Pulmonary artery endothelial cell (primary cell): Measurements from ENCODE around the gene GMCL2. TPM values are rescaled to one million over a fixed set of nuclear protein-coding genes. Genes with fewer than 3 reads are reported as not detected.

Experiments used
- DNase-seq: peaks from one replicate; pipeline ENCODE4 v3.0.0-alpha.2; 2011; ENCODE audit warnings: low read depth, low spot score
- total RNA-seq: library from RNA; depleted of rRNA; stranded (reverse); fragments of >200 nt; gene quantifications from 2 replicates; pipeline ENCODE4 v1.2.3, GENCODE V29; 2014

Gene GMCL2
- total RNA-seq, 1 donor from 2014 or later, result not detected

DNA sequence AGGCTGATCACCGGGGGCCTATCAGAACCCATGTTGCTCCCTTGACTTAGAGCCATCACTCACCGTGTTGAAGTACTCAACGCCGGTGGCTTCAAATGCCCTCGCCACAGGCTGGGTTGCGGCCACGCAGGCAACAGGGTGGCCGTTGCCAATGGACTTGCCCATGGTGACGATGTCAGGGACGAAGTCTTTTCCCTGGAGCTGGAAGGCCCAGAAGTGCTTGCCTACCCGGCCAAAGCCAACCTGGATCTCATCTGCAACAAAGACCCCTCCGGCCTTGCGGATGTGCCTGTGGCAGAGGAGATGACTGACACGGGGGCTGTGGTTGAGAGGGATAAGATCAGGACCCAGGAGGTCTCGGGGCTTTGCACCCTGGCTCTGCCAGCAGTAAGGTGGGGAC is 35.1 kb upstream of the GMCL2 start:
- no peak for DNase-seq

DNA sequence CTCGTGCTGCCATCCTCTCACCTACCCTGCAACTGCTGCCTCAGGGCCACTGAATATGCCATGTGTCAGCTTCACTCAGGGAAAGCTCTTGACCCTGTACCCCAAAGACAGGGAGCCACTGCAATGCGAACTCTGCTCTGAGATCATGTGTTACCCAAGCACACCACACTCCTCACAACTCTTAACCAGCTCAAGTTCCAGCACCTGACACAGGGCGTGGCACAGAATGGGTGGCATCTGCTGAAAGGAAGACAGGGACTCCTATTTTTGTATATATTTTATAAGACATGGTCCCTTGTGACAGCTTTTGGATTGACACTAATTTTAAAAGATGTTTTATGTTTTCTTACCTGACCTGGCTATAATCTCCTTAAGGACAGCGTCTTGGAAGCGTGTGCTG is 34.7 kb upstream of the GMCL2 start:
- no peak for DNase-seq

DNA sequence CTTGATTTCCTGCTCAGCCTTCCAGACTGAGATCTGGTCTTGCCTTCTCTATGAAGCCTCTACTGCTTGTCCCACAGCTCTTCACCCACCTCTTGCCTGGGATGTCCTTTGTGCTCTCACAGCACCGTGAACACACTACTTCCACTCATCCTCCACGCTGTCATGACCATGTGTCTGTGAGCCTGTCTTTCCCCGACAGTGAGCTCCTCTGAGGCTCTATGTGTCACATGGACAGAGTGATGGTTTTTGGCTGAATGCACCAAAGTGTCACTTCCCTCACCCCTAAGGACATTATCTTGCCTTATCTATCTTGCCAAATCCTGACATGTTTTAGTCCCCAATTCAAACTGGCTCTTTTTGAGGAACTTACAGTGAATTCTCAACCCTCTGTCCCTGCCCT is 34.1 kb upstream of the GMCL2 start:
- DNase-seq, result no peak

DNA sequence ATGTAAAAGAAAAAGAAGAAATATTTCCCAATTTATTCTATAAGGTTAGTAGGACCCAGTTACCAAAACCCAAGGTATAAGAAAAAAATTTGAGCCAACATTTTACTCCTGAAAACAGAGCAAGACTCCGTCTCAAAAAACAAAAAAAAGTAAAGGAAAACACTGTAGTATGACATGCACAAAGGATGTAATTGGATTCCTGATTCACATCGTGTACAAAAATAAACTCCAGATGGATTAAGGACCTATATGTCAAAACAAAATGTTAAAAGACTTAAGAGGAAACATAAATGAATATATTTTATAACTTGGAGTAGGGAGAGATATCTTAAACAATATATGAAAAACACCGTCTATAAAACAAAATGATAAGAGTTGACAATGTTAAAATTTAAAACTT is 31.7 kb upstream of the GMCL2 start:
- DNase-seq, result no peak

DNA sequence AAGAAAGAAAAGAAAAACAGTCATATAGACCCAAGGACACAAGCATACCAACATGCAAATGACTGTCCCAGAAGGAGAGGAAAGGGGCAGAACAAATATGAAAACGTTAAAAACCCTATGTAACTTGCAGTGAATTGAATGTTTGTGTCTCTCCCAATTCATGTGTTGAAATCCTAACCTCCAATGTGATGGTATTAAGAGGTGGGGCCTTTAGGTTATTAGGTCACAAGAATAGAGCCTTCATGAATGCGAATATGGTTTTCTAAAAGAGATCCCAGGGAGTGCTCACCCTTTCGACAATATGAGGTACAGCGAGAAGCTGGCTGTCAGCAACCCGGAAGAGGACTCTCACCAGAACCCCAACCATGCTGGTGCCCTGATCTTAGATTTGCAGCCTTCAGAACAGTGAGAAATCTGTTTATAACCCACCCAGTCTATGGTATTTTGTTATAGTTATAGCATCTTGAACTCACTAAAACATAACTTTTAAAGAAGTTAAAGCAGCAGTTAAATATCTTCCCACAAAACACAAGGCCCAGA is 31.1 kb upstream of the GMCL2 start:
- no peak for DNase-seq

DNA sequence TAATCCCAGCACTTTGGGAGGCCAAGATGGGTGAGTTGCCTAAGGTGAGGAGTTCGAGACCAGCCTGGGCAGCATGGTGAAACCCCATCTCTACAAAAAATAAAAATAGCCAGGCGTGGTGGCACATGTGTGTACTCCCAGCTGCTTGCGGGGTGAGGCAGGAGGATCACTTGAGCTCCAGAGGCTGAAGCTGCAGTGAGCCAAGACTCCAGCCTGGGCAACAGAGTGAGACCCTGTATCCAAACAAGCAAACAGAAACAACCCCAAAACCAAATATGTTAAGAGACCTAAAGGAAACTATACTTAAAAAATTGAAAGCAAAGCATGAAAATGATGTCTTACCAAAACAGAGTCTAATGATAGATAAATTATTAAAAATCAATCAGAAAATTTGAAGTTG is 29.6 kb upstream of the GMCL2 start:
- no peak for DNase-seq

DNA sequence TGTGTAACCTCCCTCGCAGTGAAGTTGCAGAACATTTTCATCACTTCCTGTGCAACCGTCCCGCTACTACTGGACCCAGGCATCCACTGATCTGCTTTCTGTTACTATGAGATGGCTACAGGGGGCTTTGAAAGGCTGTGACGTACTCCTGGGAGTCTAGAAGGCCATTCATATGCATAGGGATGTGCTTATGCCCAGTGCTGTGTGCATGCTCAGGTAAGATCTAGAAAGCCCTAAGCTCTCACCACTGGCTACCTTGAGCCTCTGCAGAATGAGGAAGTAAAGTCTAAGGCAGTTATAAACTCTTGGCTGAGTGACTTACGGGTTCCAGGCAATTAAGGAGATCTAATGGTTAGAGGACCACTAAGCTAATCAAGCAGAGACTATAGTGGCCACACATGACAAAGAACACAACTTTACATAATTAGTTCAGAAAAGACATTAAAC is 28.9 kb upstream of the GMCL2 start:
- DNase-seq, result no peak

DNA sequence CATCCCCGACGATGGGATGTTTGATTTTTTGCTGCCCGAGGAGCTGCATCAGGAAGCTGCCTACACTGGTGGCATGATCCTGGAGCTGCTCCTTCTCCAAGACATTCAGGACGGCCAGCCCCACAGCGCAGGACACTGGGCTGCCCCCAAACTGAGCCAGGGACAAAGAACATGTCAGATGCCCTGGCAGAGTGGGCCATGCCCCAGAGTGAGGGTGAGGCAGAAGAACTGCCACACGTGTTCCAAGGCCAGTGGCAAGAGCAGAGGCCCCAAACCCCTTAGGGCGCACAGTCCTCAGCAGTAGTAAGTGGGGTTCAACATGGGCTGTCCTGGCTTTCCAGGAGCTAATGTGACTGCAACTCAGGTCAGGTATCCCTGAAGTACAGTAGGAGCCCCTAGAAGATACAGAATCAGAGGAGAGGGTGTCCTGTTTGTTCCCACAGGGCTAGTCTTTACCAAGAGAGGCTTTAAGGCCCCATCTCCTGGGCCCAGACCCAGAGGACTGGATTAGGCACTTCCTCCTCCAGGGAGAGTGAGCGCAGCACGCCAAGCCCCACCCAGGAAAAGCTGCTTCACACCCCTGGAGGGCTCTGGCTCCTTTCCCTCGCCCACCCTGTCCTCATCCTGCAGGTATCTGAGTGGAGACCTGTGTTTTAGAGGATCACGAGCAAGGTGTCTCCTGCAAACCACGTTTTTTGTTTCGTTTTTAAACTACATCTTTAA is 28.3 kb upstream of the GMCL2 start:
- DNase-seq, result no peak

DNA sequence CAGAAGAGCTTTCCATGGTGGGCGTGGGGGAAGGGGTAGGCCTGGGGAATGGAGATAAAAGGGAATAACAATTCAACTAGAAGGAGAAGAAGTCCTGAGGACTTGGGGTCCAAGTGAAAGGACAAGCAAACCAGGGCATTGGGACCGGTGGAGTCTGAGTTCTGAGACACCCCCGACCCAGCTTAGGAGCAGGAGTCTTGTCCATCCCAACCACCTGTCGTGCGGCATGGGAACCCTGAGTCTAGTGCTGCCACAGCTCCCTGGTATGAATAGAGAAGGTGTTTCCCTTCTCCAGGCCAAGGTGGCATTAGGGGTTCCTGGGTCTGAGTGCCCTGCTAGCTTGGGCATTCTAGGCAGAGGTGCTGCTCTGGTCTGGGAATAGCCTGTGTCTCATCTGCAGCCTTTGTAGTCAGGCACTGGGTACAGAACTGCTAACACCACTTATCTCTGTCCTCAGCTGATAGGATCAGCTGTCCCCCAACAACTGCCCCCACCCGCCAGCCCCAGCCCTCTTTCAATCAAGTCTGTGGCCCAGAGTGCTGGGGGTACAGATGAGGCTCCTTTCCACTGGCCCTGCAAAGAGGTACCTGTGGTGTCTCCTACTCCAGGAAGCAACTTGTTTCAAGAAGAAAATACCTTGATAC is 27.1 kb upstream of the GMCL2 start:
- no peak for DNase-seq

DNA sequence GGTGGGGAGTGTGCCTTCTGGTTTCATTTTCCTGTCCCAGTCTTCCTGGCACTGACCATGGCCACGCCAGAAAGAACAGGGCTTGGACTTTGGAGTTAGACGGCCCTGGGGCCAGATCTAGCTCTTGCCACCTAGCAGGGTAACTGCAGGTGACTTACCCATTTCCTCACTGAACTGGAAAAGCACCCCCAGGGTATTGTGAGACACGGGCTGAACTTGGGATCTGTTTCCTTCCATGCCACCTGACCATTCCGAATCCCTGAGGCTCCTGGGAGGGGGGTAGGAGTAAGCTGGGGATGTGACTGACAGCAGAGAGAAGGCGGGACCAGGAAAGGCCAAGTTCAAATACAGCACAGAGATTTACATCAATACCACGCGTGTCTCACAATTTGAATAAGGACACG is 26.6 kb upstream of the GMCL2 start:
- DNase-seq, result no peak

DNA sequence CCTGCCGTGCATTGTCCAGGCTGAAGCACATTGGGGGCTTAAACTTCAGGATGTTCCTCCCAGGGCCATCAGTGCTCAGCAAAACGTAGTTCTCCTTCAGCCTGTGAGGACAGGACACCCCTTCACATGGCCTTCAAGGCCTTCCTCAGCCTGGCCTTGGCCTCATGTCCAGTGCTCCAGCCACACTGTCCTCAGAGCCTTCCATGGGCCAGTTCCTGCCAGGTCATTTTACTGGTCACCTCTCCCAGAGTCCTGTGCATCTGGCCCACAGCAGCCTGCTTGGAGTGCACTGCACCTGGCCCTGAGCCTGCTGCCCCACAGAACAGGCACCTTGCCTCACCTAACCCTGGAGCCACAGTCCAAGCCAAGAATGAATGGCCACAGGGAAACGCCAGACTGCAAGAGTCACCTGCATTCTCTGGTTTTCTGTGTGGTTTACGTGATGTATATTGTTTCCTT is 25.9 kb upstream of the GMCL2 start:
- DNase-seq, result no peak

DNA sequence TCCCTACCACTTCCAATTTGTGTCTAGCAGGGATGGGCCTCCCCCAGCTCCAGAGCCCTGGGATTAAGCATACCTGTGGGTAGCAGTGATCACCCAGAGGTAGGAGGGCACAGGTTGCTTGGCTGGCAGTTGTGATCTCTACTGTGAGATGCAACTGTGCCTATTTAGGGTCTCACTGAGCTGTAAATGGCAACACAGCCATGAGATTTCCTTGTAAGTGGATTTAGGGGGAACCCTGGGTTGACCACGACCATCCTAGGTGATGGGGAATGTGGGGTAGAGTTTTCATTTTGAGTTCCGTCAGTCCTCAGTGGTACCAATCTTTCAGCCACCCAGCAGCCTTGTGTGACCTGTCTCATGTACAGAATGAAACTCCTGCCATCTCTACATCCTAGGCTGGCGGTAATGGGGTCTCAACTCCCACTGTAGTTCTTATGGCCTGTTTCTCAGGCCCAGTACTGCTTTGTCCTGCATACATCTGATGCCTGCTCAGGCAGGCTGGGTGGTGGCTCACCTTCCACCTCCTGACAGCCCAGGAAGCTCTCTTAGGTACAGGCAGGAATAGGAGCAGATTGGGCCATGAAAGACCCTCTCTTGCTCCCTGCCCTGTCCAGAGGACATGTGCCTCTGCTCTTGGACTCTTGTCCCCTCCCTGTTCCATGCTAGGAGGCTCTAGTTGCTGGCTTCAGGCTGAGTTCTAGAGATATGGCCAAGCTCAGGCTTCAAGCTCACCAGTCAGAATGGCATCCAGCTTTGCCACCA is 25.3 kb upstream of the GMCL2 start:
- no peak for DNase-seq

DNA sequence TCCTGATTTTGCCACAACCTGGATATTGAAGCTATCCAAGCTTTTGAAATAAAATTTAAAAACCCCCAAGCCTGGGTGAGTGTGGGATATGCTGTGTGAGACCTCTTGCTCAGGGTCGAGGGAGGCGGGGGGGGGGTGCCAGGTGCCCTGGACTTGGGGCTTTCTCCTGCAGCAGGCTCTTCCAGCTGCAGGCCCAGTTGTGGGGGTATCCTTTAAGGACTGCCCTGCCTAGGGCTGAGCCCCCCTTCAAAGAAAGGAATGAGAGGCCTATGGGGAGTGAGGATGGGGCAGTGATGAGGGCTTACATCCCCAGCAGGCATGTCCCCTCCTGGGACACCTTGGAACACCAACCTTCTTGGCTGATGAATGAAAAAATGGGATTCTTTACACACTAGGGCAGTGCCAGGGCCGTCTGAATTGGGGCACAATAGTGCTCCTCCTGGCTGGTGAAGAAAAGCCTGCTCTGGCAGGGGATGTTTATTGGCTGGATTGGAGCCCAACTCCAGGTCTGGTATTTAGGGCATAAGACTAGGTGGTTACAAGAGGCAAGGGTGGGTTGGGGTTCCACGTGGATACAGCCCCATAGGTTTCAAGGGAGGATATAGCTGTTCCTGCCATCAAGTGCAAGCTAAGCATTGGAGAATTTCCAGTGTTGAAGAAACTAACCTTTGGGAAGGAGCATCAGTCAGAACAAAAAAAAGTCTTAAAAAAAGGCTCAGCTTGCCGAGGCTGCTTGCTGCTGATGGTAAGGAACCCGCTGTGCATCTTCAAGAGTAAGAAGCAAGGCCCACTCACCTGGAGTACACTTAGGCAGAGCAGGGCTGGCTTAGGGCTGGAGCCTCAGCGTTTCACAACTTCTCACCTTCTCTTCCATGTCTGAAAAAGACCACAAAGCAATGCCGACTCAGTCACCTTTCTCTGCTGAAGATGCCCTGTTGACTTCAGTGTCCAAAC is 24.2 kb upstream of the GMCL2 start:
- DNase-seq, result no peak

DNA sequence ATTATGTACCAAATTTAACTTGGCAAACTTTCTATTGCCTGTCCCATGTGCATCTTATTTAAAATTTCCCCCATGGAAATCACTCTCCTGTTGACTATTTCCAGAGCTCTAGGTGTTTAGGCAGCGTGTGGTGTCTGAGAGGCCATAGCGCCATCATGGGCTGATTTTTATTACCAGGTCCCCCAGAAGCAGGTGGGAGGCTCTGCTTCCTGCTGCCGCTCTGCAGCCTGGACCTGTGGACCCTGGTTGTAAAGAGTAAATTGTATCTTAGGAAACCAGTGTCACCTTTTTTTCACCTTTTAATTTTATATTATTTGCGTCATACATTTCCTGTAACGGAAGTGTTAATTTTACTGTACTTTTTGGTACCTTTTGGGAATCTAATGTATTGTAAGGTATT is 23.5 kb upstream of the GMCL2 start:
- DNase-seq, result no peak

DNA sequence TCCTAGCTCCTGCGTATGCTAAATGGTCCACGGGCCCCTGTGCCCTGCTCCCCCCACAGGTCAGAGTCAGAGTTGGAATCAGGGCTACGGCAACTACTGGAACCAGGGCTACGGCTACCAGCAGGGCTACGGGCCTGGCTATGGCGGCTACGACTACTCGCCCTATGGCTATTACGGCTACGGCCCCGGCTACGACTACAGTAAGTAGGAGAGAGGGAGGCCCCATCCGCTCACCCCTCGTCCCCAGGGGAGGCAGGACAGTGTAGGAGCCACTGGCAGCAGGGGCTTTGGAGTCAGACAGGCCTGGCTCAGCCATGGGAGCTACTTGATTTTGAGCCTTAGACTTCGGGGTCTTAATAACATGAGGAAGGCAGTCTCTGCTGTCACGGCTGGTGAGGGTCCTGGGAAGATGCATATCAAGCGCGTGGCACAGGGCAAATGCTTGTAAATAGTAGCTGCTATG is 22.9 kb upstream of the GMCL2 start:
- no peak for DNase-seq

DNA sequence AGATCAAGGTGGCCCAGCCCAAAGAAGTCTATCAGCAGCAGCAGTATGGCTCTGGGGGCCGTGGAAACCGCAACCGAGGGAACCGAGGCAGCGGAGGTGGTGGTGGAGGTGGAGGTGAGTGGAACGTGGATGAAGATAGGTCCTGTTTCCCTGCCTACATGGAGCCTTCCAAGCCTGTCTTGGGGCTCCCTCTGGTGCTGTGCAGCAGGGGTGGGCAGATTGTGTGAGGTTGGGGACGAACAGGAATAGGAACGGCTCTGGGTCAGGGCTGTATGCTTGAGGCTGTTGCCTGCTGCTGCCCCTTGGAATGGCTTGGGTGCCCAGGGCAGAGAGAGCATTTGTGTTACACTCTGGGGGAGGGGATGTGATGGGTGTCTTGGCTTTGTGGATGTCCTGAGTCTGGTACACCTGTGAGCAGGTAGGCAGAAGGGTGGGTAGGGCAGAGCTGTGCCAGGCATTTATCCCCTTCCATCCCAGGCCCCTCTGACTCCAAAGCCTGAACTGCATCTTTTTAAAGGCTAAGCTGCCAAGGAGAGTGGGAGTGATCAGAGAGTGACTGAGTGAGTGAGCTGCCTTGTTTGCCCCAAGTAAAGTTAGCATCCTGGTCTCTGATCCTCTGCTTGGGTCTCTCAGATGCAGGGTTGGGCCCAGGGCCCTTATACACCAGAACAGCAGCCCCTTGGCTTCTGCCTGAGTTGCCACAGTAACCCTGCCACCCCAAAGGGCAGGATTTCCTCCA is 22.3 kb upstream of the GMCL2 start:
- no peak for DNase-seq

DNA sequence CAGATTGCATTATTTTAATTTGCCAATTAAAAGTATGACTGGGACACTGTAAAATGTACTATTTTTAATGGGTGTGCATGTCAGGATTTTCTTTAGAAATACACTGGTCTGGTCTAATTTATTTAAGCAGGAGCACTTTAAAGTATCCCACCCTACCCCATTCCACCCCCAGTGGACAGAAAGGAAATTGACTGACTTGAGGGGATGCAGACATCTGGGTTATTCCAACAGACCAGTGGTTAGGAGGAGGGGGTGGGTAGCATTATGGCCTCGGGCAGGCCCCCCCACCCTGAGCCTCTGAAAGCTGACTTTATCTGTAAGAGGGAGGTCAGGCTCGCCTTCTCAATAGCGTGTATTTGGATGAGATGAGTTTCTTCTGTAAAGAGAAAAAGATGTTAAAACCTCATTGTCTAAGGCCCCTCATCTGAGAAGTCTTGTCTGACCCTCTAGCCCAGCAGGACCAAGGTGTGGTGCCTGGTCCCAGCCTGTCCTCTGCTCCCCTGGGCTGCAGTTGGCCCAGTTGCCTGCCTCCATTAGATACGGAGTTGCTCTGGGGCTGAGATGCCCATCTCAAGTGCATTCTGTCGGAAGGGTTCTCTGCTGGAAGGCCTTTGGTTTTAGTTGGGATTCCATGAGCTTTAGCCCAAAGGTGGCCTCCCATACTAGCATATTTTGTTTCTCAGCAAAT is 21.5 kb upstream of the GMCL2 start:
- DNase-seq, result no peak

DNA sequence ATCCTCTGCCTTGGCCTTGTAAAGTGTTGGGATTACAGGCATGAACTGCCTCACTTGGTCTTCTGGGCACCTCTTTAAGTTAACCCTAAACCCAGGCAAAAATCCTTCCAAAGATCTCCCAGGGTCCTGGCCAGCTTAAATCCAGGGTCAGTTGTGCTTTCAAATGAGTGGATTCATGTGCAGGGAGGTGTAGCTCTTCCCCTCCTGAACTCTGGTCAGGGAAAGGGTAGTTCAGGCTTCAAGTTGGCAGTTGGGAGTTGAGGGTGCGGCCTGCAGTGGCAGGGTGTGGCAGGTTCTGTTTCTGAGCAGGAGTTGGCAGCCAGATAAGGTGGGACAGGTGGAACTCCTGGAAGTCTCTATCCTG is 20.7 kb upstream of the GMCL2 start:
- DNase-seq, result no peak

DNA sequence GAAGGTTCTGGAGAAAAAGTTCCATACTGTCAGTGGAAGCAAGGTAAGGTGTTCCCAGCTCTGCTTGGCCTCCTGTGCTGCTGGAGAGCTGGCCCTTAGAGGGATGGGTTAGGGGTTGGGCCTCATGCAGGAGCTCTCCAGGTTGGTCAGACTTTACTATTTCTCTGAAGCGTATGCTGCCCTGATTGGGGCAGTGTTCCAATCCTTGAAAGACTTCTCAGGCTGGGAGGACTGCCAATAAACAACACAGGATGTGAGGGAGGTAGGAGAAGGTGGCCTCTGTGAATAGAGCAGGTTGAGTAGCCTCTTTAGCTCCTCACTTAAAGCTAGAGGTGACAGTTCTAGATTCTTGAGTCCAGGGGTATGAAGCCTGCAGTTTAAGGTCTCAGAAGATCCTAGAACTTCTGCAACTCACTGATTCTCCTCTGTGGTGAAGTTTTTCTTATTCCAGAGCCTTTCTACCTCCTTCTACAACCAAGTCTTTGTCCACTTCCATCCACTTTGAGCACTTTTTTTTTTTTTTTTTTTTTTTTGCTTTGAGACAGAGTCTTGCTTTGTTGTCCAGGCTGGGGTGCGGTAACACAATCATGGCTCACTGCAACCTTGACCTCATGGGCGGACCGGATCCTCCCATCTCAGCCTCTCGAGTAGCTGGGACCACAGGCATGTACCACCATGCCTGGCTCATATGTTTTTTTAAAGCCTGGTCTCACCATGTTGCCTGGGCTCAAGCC is 20.2 kb upstream of the GMCL2 start:
- DNase-seq, result peak; percentile 46
